RWPE1 (cell line): ENCODE results near the gene CTTNBP2.

Experiments used
- CTCF ChIA-PET: fragments of 350-600 bp; sonication (Branson Sonifier 250); formaldehyde crosslinking; extraction: SDS; loops from one replicate; lab custom pipeline; 2021; lab: Yijun Ruan, JAX
- POLR2A ChIA-PET: fragments of 400-600 bp; formaldehyde crosslinking; extraction: SDS; loops from one replicate; lab custom pipeline; 2020; ENCODE audit warnings: antibody characterized with exemption; ENCODE audit not compliant: low non-redundant PET; lab: Yijun Ruan, JAX
- DNase-seq: peaks from one replicate; pipeline ENCODE4 v3.0.0; 2012; ENCODE audit warnings: low spot score
- H3K27ac ChIP-seq: fragments of 450-650 bp; 2 replicates; pipeline ENCODE4 v1.5.1; 2017
- CTCF ChIP-seq: fragments of 450-650 bp; conservative IDR thresholded peaks from 2 replicates; pipeline ENCODE4 v1.5.1; 2017; ENCODE audit warnings: low read depth, mild to moderate bottlenecking

Gene CTTNBP2

GRCh38 chr7:117762055-117762454 is 111.2 kb downstream of the CTTNBP2 start:
- ChIA-PET POLR2A (no interaction called here), CTCF (no interaction called here)
- DNase-seq = no peak
- TF ChIP-seq CTCF = no peak
- no peak overlapping the region for H3K27ac ChIP-seq

- ChIA-PET POLR2A (no interaction called here), CTCF (no interaction called here)
- H3K27ac ChIP-seq = no peak overlapping the region
- TF ChIP-seq CTCF = no peak
- no peak for DNase-seq
Measured at GRCh38 chr7:117759950-117760640, 113.1 kb downstream of the CTTNBP2 start.

- H3K27ac ChIP-seq = no peak overlapping the region
- TF ChIP-seq CTCF = no peak
- POLR2A ChIA-PET = no interaction called here
- CTCF ChIA-PET = no interaction called here
- no peak for DNase-seq
Measured at GRCh38 chr7:117757440-117757839, 115.8 kb downstream of the CTTNBP2 start.

GRCh38 chr7:117756586-117757085 is 116.6 kb downstream of the CTTNBP2 start:
- DNase-seq = no peak
- H3K27ac ChIP-seq = no peak overlapping the region
- no peak for TF ChIP-seq CTCF
- ChIA-PET POLR2A (no interaction called here), CTCF (interaction anchor here (1.0 kb wide), 1 partner anchor 10 kb away, joined by 3 read pairs; no protein-coding TSS in a partner anchor)

- TF ChIP-seq CTCF = no peak
- H3K27ac ChIP-seq = no peak overlapping the region
- DNase-seq = no peak
- CTCF ChIA-PET = no interaction called here
- POLR2A ChIA-PET = no interaction called here
Measured at GRCh38 chr7:117755136-117755535, 118.1 kb downstream of the CTTNBP2 start.

GRCh38 chr7:117751775-117752174 is 121.5 kb downstream of the CTTNBP2 start:
- TF ChIP-seq CTCF = no peak
- DNase-seq = no peak
- CTCF ChIA-PET = interaction anchor here (0.6 to 1.0 kb wide), 3 partner anchors 28 to 337 kb away, joined by 3 to 4 read pairs (median 3); no protein-coding TSS in a partner anchor
- POLR2A ChIA-PET = no interaction called here
- no peak overlapping the region for H3K27ac ChIP-seq
